ENCODE data around the gene FOXR1. TPM values are rescaled to one million over a fixed set of nuclear protein-coding genes. Genes with fewer than 3 reads are reported as not detected.

Gene FOXR1
- total and polyA plus RNA-seq, 2 of the 8 experiments (the other 6 are each of a cell fraction or from before 2014, with no cell fraction given) = not detected

DNA sequence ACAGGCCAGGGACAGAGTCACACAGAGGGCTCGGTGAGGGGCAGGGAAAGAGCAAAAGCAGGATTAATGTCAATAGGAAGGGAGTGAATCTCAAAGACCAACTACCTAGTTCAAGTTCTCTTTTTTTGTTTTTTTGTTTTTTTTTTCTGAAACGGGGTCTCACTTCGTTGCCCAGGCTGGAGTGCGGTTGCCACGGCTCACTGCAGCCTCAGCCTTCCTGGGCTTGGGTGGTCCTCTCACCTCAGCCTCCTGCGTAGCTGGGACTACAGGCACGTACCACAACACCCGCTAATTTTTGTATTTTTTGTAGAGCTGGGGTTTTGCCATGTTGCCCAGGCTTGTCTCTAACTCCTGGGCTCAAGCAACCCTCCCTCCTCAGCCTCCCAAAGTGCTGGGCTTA lies 36.2 kb upstream of the FOXR1 start:
- no peaks in the 10 kb centered on the region for H3K79me2 ChIP-seq (ENCODE audit: control insufficient read depth in 1 of 2, insufficient read depth in 2 of 2, low read length in 2 of 2)
- ChIA-PET CTCF (ENCODE audit: partially characterized antibody) (interaction anchor here (0.8 to 1.2 kb wide), 3 partner anchors 9 to 41 kb away, joined by 3 to 4 read pairs (median 4); partner anchors contain the start of gene BCL9L), POLR2A (ENCODE audit: partially characterized antibody) (interaction anchor here (3.1 kb wide), 1 partner anchor 40 kb away, joined by 9 read pairs; no protein-coding TSS in a partner anchor)
- H3K79me1 ChIP-seq (ENCODE audit: low read depth, low read length) = no peaks in the 10 kb centered on the region
- H3K9ac ChIP-seq (replicated peaks in 1 of 4; ENCODE audit: extremely low read depth in 1 of 4, low read depth in 3 of 4, low read length in 3 of 4) = no peak overlapping the region
- H3K14ac ChIP-seq (ENCODE audit: insufficient read length) = no peak overlapping the region
- H3K27ac ChIP-seq (ENCODE audit: low read depth, low read length) = no peak overlapping the region
- no peak overlapping the region for H3K18ac ChIP-seq (ENCODE audit: extremely low read depth, low read length)
- DNase-seq (ENCODE audit: low read depth in 1 of 2, low spot score in 2 of 2) = no peak
- no peaks in the 10 kb centered on the region for H4K20me1 ChIP-seq (replicated peaks in 1 of 2; ENCODE audit: control insufficient read depth in 1 of 2, insufficient read depth in 2 of 2, low read length in 2 of 2)
- no peak overlapping the region for H3K4me2 ChIP-seq (ENCODE audit: insufficient read depth in 1 of 2, low read depth in 2 of 2, low read length in 2 of 2)
- H2AK5ac ChIP-seq (ENCODE audit: low read depth, low read length) = peak overlapping the region; percentile 53; the same call in 1 of the 2 replicates
- H2BK20ac ChIP-seq (ENCODE audit: low read length) = no peak overlapping the region
- no peak overlapping the region for H2BK5ac ChIP-seq (ENCODE audit: low read depth, low read length)
- H3K4me1 ChIP-seq (replicated peaks in 1 of 4; ENCODE audit: control insufficient read depth in 3 of 4, insufficient read depth in 4 of 4, low read length in 3 of 4) = peaks cover 7 to 18% (median 13%) of the 10 kb centered on the region in 4 experiments
- no peak overlapping the region for H3K56ac ChIP-seq (replicated peaks; ENCODE audit: insufficient read length, low read depth, low read length)
- no peak overlapping the region for H3K4me3 ChIP-seq (ENCODE audit: extremely low read depth in 1 of 4, insufficient read depth in 2 of 4, low read depth in 3 of 4, low read length in 4 of 4)
- no peak overlapping the region for H2BK120ac ChIP-seq (replicated peaks; ENCODE audit: low read depth, low read length)
- FAIRE-seq = no peak
- no peak overlapping the region for H2AFZ ChIP-seq (ENCODE audit: low read length)
- no peak overlapping the region for H3K23ac ChIP-seq (ENCODE audit: insufficient read length)
- 86% methylated on average over 8 of the region's 8 CpGs; no CpG with 5 or more reads in 1 of the 2 experiments for WGBS, 2 experiments (ENCODE audit: extremely low coverage in 1 of 2, insufficient coverage in 1 of 2, insufficient read length in 1 of 2, insufficient replicate concordance in 2 of 2, low coverage in 1 of 2, low lambda C conversion rate in 2 of 2, missing lambda C conversion rate in 1 of 2)
- peaks cover 0 to 9% (median 0%) of the 10 kb centered on the region in 4 experiments; a peak in 2 of 7 replicates for H3K27me3 ChIP-seq (replicated peaks in 1 of 4; ENCODE audit: control insufficient read depth in 3 of 4, extremely low read depth in 1 of 4, insufficient read depth in 3 of 4, low read length in 3 of 4)
- H3K4ac ChIP-seq (replicated peaks; ENCODE audit: insufficient read length, low read depth, low read length) = no peak overlapping the region
- H3K36me3 ChIP-seq (ENCODE audit: control insufficient read depth in 2 of 4, insufficient read depth in 4 of 4, low read length in 3 of 4) = no peaks in the 10 kb centered on the region
- H4K91ac ChIP-seq (replicated peaks; ENCODE audit: insufficient read length, low read length) = no peak overlapping the region
- H2BK15ac ChIP-seq (ENCODE audit: low read length) = no peak overlapping the region
- no peak overlapping the region for H4K5ac ChIP-seq (ENCODE audit: insufficient read length, low read depth, low read length)
- no peak overlapping the region for H4K8ac ChIP-seq (ENCODE audit: extremely low read depth, insufficient read depth, low read length)
- H2BK12ac ChIP-seq (ENCODE audit: low read depth, low read length) = no peak overlapping the region
- no peaks in the 10 kb centered on the region for H3K9me3 ChIP-seq (ENCODE audit: insufficient read depth in 2 of 2, low read depth in 1 of 2, low read length in 1 of 2)
- no peaks in the 10 kb centered on the region for H3K23me2 ChIP-seq (ENCODE audit: low read depth, low read length)
- no peak for TF ChIP-seq BCL11A (IDR thresholded peaks at IDR 0.05; ENCODE audit: low read depth in 2 of 2, low read length in 2 of 2)
- no peak for TF ChIP-seq SUZ12 (IDR thresholded peaks at IDR 0.05; ENCODE audit: low read length)
- TF ChIP-seq CBX8 (IDR thresholded peaks at IDR 0.05; ENCODE audit: borderline replicate concordance, low read depth, low read length) = no peak
- TF ChIP-seq TAF1 (IDR thresholded peaks at IDR 0.05; ENCODE audit: low read depth, low read length) = no peak
- TF ChIP-seq PHF8 (conservative IDR thresholded peaks at IDR 0.05; ENCODE audit: low read depth, low read length) = no peak
- TF ChIP-seq, protein P1, sequence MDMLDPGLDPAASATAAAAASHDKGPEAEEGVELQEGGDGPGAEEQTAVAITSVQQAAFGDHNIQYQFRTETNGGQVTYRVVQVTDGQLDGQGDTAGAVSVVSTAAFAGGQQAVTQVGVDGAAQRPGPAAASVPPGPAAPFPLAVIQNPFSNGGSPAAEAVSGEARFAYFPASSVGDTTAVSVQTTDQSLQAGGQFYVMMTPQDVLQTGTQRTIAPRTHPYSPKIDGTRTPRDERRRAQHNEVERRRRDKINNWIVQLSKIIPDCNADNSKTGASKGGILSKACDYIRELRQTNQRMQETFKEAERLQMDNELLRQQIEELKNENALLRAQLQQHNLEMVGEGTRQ (IDR thresholded peaks at IDR 0.05; ENCODE audit: low read length) = no peak
- TF ChIP-seq BACH1 (IDR thresholded peaks at IDR 0.05; ENCODE audit: low read length) = no peak
- TF ChIP-seq EP300 (IDR thresholded peaks at IDR 0.05; ENCODE audit: borderline replicate concordance in 1 of 2, low read depth in 2 of 2, low read length in 2 of 2) = no peak
- TF ChIP-seq SAP30 (IDR thresholded peaks at IDR 0.05; ENCODE audit: insufficient read depth, insufficient replicate concordance, low read length) = no peak
- TF ChIP-seq, protein P2, sequence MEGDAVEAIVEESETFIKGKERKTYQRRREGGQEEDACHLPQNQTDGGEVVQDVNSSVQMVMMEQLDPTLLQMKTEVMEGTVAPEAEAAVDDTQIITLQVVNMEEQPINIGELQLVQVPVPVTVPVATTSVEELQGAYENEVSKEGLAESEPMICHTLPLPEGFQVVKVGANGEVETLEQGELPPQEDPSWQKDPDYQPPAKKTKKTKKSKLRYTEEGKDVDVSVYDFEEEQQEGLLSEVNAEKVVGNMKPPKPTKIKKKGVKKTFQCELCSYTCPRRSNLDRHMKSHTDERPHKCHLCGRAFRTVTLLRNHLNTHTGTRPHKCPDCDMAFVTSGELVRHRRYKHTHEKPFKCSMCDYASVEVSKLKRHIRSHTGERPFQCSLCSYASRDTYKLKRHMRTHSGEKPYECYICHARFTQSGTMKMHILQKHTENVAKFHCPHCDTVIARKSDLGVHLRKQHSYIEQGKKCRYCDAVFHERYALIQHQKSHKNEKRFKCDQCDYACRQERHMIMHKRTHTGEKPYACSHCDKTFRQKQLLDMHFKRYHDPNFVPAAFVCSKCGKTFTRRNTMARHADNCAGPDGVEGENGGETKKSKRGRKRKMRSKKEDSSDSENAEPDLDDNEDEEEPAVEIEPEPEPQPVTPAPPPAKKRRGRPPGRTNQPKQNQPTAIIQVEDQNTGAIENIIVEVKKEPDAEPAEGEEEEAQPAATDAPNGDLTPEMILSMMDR (IDR thresholded peaks at IDR 0.05; ENCODE audit: control extremely low read depth in 1 of 3, insufficient read depth in 1 of 3, low read depth in 1 of 3, low read length in 3 of 3) = no peak

Measured in H1 (cell line).